Stimulated activated CD4-positive, alpha-beta T cell treated with anti-CD3 and anti-CD28 coated beads, Interleukin-1b, Interleukin-23, amount 100 ng/mL, for 48 hours (primary cell): Measurements from ENCODE around the gene RGPD4.

Source experiments
- DNase-seq: peaks from one replicate; pipeline ENCODE4 v3.0.0-alpha.2; 2020

Gene RGPD4

GRCh38 chr2:107932488-107932887, 105.8 kb downstream of the RGPD4 start:
- DNase-seq = no peak

GRCh38 chr2:107932979-107933378, 106.3 kb downstream of the RGPD4 start:
- no peak for DNase-seq

- DNase-seq = no peak
Observed at GRCh38 chr2:107936433-107937359, 110.0 kb downstream of the RGPD4 start.
